PFSK-1 (cell line): ENCODE results near the gene DNAH8.

ENCODE experiments used
- POLR2AphosphoS5 ChIP-seq: IDR thresholded peaks from 2 replicates; pipeline ENCODE4 v1.6.1; 2012; ENCODE audit warnings: low read depth, mild to moderate bottlenecking, control low read depth, low read length, moderate library complexity
- REST ChIP-seq, 2 experiments: IDR thresholded peaks; 2 replicates each; pipeline versions ENCODE4 v1.6.1 to v1.8.0; 2011 to 2012; ENCODE audit warnings: low read depth in 2 of 2, low read length in 2 of 2, control low read depth in 1 of 2, inconsistent platforms in 1 of 2, mild to moderate bottlenecking in 1 of 2, moderate library complexity in 1 of 2; ENCODE audit not compliant: insufficient read depth in 1 of 2
- TAF1 ChIP-seq: IDR thresholded peaks from 2 replicates; pipeline ENCODE4 v1.6.1; 2012; ENCODE audit warnings: low read length, control low read depth, borderline replicate concordance; ENCODE audit not compliant: insufficient read depth

DNA sequence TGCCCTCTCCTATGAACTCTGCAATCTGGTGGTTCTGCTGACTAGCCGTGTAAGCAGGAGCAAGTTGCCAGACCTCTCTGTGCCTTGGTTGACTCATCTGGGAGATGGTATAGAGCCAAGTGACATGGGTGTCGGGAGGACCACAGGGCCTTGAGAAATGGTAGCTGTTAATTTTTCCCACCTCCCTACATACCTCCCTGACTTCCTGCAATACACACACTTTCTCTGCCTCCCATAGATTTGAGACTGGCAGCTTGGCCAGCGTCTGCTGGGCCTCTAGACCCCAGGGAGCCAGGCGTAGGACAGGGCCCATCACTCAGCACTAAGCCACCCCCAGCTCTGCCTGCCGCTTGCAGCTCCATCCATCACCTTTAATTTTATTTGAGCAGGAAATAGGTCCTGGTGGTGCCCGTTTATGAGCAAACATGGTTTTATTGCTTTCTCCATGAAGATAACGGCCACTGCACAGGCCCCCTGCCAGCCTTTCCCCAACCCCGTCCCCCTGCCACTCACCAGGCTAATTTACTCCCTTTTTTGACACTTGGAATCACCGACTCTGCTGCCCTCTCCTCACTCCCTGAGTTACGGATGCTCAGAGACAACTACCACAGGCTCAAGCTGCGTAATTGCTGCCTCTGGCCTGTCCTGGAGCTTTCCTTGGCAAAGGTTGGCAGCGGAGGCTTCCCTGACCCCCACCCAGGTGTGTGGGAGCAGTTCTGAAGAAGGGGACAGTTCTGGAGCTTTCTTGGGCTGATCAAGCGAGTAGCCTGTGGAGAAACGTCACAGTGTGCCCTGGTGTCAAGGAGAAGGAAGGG, 344.6 kb downstream of the DNAH8 start:
- TF ChIP-seq REST (IDR thresholded peaks at IDR 0.05; ENCODE audit: insufficient read depth in 1 of 2, low read depth in 2 of 2, low read length in 2 of 2), result no peak
- TF ChIP-seq TAF1, result no peak
- no peak for TF ChIP-seq POLR2AphosphoS5
